Measurements from ENCODE around the gene SSTR4.

The SSTR4 gene

GRCh38 chr20:23043376-23043775, 8.3 kb downstream of the SSTR4 start:
- no peak for DNase-seq (ENCODE audit: low read depth, low spot score)

DNA sequence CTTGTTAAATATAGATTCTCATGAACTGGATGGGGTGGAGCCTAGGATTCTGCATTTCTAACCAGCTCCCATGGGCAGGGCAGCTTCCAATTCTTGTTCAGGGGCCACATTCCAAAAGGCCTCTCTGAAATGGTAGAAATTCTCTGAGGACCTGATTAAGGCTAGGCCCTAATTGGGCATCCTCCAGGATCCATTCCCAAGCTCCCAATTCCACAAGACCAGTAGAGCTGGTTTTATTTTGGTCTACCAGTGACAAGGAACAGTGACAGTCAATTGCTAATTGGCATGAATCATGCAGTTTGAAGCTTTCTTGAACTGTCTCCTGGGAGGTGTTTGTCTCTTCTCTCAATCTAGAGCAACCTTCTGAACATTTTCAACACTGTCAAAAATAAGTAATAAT, 11.3 kb downstream of the SSTR4 start:
- no peak for DNase-seq (ENCODE audit: low read depth, low spot score)

GRCh38 chr20:23047001-23047737, 12.1 kb downstream of the SSTR4 start:
- no peak for DNase-seq (ENCODE audit: low read depth, low spot score)

DNA sequence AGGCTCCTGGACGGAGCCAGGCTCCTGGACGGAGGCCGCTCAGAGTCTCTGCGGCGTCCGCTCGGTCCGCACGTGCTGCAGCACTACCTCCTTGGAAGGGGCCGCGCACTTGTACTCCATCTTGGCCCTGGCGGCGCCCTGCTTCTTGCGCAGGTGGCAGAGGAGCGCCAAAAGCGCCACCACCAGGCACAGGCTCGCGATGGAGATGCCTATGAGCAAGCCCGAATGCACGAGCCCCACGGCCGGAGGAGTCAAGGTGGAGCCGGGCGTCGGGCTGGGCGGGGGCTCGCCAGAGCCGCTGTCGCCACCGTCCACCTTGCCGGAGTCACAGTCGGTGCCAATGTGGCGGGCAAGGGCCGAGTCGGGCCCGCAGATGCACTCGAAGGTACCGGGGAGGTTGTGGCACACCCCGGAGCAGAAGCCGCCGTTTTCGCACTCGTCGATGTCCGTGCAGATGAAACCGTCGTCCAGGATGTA, 12.7 kb downstream of the SSTR4 start:
- no peak for DNase-seq (ENCODE audit: low read depth, low spot score)

- no peak for DNase-seq (ENCODE audit: low read depth, low spot score)
Observed at GRCh38 chr20:23048283-23049200, 13.4 kb downstream of the SSTR4 start.

DNA sequence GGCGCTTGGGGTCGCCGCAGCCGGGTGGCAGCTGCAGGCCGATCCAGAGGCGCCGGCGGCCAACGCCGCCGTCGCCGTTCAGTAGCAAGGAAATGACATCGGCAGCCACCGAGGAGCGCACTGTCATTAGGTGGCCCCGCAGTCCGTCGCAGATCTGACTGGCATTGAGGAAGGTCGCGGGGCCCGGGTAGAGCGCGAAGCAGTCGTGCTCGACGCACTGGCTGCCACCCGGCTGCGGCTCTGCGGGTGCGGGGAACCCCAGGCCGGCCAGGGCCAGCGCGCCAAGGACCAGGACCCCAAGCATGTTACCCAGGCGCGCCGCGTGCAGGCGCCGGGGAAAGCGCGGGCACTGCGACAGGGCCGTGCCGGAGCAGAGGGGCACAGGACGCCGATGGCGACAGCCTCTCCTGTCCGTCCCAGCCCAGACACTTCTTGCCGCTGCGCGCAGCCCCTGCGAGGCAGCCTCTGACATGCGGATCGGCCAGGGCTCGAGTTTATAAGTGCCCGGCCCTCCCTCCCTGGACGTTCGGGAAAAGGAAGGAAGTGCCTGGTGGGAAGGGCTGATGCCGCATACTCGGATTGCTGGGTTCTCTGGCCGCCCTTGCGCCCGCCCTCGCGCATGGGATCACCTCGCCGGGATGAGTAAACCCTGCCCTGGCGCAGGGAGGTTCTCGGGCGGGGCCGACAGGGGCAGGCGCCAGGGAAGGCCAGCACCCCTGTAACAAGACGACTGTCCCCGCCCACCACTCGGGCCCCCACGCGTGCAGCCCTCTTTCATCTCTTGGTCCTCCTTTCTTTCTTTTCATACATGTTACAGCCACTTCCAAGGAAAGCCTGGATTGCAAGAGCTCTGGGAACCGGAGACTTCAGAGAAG, 14.3 kb downstream of the SSTR4 start, which contains the start of gene THBD:
THBD (minus strand) TSS at position 472 of the 875 bp plus-strand sequence; CDS start at position 304, 168 bp downstream.
- no peak for DNase-seq (ENCODE audit: low read depth, low spot score)

DNA sequence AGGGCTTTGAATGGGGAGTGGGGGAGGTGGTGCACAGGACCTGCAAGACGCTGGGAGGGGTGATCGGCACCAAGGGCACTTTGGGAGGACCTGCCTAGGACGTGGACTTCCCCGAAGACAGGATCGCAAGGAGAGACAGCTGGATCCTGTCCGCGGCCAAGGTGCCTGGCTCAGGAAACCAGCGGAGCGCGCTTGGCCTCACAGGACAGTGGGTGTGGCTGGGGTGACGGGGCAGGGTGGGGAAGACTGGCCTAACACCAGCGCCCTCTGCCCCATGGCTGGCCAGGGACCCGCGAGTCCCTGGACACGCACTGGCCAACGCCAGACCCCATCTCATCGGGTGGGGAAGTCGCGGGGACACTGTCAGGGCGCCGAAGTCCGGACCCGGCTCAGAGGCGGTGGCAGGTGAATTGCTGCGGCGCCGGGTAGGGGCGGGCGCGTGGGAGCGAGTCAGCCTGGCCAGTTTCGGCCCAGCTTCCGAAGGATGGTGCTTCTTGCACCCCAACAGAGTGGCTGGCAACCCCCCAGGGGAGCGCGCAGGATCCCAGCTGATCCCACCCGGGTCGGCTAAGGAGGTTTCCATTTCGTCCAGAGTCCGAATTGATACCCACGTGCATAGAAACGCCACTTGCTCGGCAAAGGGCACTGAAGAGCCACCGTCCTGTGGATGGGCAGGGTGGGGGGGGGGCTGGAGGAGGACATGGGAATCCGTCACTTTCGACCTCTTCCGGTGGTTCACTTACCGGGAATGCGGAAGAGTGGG, 15.1 kb downstream of the SSTR4 start:
- DNase-seq (ENCODE audit: low read depth, low spot score), result no peak

DNA sequence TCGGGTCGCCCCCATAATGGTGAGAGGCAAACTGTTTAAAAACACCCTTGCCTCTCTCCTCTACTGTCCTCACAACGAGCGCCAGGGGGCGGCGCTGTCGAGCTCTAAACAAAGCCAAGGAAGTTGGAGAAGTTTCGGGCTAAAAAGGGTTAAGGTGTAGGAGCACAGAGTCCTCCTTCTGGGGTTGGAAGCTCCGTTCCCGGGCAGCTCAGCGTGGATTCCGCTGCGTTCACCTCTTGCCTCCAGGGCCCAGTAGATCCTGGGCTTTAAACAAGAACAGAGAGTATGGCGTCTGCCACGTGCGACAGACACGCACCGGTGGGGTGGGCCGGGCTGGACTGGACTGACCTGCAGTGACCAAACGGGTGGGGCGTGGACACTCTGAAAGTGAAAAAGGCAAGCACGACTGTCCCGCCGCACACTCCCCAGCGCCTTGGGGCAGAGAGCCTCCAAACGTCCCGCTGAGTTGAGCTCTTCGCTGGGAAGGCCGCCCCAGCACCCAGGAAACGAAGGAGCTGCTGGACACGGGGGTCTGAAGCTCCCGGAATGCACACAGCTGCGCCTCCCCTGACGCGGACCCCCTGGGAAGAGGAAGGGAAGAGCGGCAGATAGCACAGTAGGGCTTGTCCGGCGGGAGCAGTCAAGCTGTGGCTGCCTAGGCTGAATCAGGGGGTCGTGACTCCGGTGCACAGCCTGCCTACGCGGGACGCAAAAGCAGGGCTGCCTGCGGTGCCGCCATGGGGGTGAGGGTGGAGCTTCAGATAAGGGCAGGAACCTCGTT, 15.9 kb downstream of the SSTR4 start:
- peak; percentile 65 for DNase-seq (ENCODE audit: low read depth, low spot score)

GRCh38 chr20:23052904-23053303, 17.8 kb downstream of the SSTR4 start:
- no peak for DNase-seq (ENCODE audit: low read depth, low spot score)

- no peak for DNase-seq (ENCODE audit: low read depth, low spot score)
Observed at GRCh38 chr20:23058240-23058639, 23.1 kb downstream of the SSTR4 start.

GRCh38 chr20:23059001-23059400, 23.9 kb downstream of the SSTR4 start:
- DNase-seq (ENCODE audit: low read depth, low spot score), result no peak

DNA sequence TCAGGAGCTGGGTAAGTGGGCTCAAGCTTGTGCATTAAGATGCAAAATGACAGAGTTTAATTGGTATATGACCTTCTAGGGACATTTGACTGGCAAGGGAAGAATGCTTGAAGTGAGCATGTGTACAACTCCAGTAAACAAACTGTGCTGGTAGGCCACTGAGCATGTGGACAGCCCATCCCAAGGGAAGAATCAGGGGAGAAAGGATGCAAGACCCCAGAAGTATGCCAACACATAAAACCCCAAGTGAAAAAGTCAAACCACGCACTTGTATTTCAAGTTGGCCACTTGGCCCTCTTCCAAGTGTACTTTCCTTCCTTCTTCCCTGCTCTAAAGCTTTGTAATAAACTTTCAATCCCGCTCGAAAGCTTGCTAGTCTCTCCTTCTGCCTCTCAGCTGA, 24.7 kb downstream of the SSTR4 start:
- no peak for DNase-seq (ENCODE audit: low read depth, low spot score)

DNA sequence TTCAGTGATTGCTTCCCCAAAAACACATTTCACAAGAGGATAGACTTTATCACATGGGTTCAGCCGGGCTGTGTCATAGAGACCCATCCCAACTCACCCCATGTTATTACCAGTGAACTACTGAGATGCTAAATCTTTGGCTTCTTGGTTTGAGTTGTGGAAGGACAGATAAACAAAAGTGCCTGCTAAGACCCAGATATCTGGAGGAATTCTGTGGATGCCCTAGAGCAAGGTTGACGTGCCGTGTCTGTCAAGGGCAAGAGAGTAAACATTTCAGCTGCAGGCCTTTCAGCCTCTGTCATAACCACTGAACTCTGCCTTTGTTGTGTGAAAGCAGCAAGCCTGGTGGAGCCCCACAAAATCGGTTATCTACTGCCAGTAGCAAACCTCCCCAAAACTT, 25.5 kb downstream of the SSTR4 start:
- DNase-seq (ENCODE audit: low read depth, low spot score), result no peak

DNA sequence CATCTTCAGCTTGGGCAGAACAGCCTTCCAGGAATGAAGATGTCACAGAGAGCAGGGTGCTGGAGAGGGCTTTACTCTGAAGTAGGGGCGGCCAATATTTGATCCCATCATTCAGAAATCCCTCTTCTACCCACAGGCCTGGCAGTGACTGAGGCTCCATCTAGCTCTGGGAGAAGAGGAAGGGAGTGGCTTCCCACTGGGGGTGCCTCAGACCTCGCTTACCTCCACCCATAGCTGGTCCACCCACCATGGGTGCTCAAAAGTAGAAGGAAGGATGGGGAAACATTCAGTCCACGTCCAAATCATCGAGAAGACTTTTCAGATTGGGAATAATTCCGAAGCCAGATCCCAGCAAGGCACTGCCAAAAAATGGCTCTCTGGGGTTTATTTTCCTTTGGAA, 26.1 kb downstream of the SSTR4 start:
- no peak for DNase-seq (ENCODE audit: low read depth, low spot score)

DNA sequence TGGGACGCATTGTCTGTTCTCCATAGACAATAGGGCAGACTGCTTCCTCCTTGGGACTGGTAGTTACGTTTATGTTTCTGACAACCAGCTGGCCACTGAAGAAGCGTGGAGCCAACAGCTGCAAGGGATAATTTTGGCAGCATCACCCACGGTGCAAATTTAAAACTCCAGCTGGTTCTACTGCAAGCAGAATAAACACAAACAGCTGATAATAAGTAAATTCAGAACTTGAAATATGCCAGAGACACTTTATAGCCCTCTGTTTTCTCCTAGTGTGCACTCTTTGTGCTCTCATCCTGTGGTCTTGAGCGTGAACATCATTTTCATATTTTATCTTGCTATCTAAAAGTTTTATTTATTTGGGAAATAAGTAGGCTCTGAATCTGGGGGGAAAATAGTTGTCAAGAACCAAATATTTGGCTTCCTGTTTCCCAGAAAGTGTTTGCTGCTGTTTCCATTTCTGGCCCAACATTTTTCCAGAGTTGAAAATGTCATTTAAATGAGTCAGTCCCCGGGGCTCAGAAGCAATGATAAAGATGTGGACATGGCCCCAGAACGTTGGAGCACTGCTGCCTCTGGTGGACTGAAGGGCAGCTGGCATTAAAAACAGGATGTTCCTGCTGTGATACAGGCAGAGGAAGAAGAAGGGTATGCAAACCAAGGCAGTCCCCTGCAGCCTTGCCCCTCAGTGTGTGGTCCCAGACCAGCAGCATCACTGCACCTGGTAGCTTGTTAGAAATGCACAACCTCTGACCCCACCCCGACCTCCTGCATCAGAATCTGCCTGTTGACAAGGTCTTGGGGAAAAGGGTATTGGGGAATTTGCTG, 26.8 kb downstream of the SSTR4 start:
- DNase-seq (ENCODE audit: low read depth, low spot score), result no peak

- DNase-seq (ENCODE audit: low read depth, low spot score), result no peak
Observed at GRCh38 chr20:23062632-23063031, 27.5 kb downstream of the SSTR4 start.

DNA sequence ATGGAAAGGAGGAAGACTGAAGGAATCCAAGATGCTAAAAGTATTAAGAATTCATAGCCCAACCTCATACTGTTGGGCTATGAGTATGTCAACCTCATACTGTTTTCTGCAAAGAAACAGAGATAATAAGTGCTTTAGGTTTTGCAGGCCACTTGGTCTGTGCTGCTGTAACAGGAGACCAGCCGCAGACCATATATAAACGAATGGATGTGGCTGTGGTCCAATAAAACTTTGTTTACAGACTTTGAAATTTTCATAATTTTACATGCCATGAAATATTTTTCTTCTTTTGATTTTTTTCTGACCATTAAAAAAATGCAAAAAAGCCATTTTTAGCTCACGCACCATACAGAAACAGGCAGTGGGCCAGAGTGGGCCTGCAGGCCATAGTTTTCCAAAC, 28.1 kb downstream of the SSTR4 start:
- DNase-seq (ENCODE audit: low read depth, low spot score), result no peak

- DNase-seq (ENCODE audit: low read depth, low spot score), result no peak
Observed at GRCh38 chr20:23063581-23063980, 28.5 kb downstream of the SSTR4 start.

Measured in brain pericyte (primary cell).